Lung (tissue), 12 donors: ENCODE results near the gene DNAJC6. TPM values are rescaled to one million over a fixed set of nuclear protein-coding genes. Genes with fewer than 3 reads are reported as not detected.
A peak's percentile ranks its signal among the peaks of the same experiment; 100 is the strongest.

Source experiments
- ATAC-seq: fragments of 200-7000 bp; cut with Tn5 transposase; one replicate; pipeline ENCODE4 v1.9.1; 2020; ENCODE audit warnings: moderate number of reproducible peaks; ENCODE audit not compliant: insufficient read depth, low FRiP score
- DNase-seq, 3 donors: peaks; one replicate each; pipeline ENCODE4 v3.0.0-alpha.2; 2013 to 2017
- H3K27ac ChIP-seq, 2 donors: one replicate each; pipeline ENCODE4 v1.5.1; 2013; ENCODE audit warnings: mild to moderate bottlenecking in 2 of 2, moderate library complexity in 2 of 2, control low read depth in 1 of 2, inconsistent platforms in 1 of 2, low read depth in 1 of 2, low read length in 1 of 2
- H3K27me3 ChIP-seq, 3 donors: one replicate each; pipeline ENCODE4 v1.5.1; 2013; ENCODE audit warnings: low read length in 2 of 3; ENCODE audit not compliant: control insufficient read depth in 3 of 3, insufficient read depth in 3 of 3
- H3K36me3 ChIP-seq, 4 donors: one replicate each; pipeline ENCODE4 v1.5.1; 2013; ENCODE audit warnings: low read length in 4 of 4, mild to moderate bottlenecking in 1 of 4, moderate library complexity in 1 of 4; ENCODE audit not compliant: control insufficient read depth in 4 of 4, insufficient read depth in 4 of 4
- H3K4me1 ChIP-seq, 5 donors: one replicate each; pipeline ENCODE4 v1.5.1; 2013; ENCODE audit warnings: low read length in 5 of 5, mild to moderate bottlenecking in 2 of 5, moderate library complexity in 1 of 5; ENCODE audit not compliant: control insufficient read depth in 5 of 5, insufficient read depth in 5 of 5
- H3K4me3 ChIP-seq: one replicate; pipeline ENCODE4 v1.5.1; 2013; ENCODE audit warnings: mild to moderate bottlenecking, control low read depth, moderate library complexity
- H3K9ac ChIP-seq, 2 donors: one replicate each; pipeline ENCODE4 v1.5.1; 2013; ENCODE audit warnings: low read length in 2 of 2, control low read depth in 1 of 2; ENCODE audit not compliant: insufficient read depth in 1 of 2
- H3K9me3 ChIP-seq, 4 donors: one replicate each; pipeline ENCODE4 v1.5.1; 2013; ENCODE audit warnings: low read length in 3 of 4, mild to moderate bottlenecking in 1 of 4, moderate library complexity in 1 of 4; ENCODE audit not compliant: control insufficient read depth in 4 of 4, insufficient read depth in 3 of 4
- WGBS, 2 donors: extraction: QIAGEN DNeasy Blood & Tissue Kit; methylation state at CpG; one replicate each; pipeline ENCODE4 v1.1.7; 2013; 5-methylcytosine and 5-hydroxymethylcytosine counted together
- polyA plus RNA-seq, 2 donors: library from polyadenylated mRNA; stranded (reverse); fragments of 200-250 nt; gene quantifications; one replicate each; pipeline ENCODE4 v1.2.1, GENCODE V29; 2013
- total RNA-seq, 2 donors: library from RNA; depleted of rRNA in 1 of 2; stranded (reverse); fragments of >200 nt in 1 of 2; gene quantifications; one replicate each; pipeline ENCODE4 v1.2.1, GENCODE V29; 2014 to 2021
- TF ChIP-seq, protein P1 (sequence below): IDR thresholded peaks from 2 replicates; pipeline ENCODE4 v1.5.1; 2012; ENCODE audit warnings: mild to moderate bottlenecking; ENCODE audit errors: control extremely low read depth, extremely low read depth
- donor health status: control.
- donor health status: control.
- donor health status: Bipolar disorder and iron deficiency.
- donor health status: healthy.
- donor health status: DM: yes; HTN: yes; CAD: no.

Gene DNAJC6
- total and polyA plus RNA-seq, 4 donors = 0.96 to 5.0 (median 3.0) TPM

DNA sequence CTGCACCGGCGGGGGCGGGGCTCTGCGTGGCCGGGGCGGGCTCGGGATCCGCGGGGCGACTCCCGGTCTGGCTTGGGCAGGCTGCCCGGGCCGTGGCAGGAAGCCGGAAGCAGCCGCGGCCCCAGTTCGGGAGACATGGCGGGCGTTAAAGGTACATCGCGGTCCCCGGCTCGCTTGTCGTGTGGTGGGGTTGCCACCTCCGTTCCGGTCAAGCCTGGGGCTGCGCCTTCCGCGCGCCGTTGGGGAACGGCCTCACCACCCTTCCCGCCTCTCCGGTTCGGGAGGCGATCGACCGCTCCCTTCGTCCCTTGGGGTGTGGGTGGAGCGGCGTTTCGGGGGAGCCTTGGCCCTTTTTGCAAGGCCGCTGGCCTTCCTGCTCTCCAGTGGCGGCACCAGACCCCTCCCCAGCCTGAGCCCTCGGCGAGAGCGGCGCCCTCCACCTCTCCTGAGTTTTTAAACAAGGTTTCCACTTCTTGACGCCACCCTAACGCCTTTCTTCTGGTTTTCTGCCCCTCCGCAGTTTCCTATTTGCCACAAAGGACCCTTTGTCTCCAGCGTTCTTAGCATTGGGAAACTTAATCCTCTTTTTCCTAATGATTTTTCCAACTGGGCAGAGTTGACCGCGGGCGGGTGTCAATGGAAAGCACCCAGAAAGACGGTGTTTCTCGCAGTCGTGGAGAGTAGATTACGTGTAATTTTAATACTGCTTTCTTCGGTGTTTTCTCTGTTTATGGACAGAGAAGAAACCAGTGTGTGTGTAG, 111.4 kb downstream of the DNAJC6 start, which contains the start of the genes LEPR and LEPROT:
LEPR (plus strand) TSS at position 79 of the 761 bp plus-strand sequence. CDS start 144,898 bp downstream, outside the sequence.
LEPROT (plus strand) TSS at position 79 of the 761 bp plus-strand sequence; CDS start at position 136, 57 bp downstream.
- WGBS, 2 donors = 1% methylated on average over 38 to 60 of the region's 60 CpGs
- DNase-seq = peak in 1 of 3 donors; percentile 80
- no peaks in the 10 kb centered on the region for H3K27me3 ChIP-seq

DNA sequence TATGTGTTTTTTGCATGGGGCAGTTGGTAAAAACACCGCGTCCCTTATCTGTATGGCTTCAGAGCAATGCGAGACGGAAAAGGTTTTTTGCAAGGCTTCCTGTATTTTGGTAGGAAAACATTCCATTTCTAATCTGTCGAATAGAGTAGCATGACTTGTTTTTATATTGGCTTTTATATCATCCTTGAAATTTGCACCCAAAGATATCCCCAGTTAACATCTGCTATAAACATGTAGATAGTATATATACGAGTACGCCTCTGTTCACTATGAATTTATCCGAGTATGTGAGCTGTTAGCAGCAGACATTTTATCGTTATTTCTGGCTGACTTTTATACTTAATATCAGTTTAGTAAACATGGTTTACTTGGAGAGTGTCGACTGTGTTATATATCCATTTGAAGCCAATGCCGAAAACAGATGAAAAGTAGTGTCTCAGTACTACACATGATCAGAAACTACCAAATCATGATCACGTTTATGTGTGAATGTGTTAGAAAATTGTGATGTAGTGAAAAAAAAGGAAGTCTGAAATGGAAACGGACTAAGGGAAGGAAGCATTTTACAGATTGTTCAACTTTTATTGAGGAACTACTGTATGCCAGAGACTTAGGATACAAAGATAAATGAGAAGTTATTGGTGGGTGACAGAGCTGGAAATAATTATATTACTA, 112.1 kb downstream of the DNAJC6 start:
- 2 to 3% methylated on average over 13 of the region's 13 CpGs for WGBS, 2 donors
- ATAC-seq (no peak), DNase-seq (peak in 1 of 3 donors; percentile 70)
- TF ChIP-seq, protein P1, sequence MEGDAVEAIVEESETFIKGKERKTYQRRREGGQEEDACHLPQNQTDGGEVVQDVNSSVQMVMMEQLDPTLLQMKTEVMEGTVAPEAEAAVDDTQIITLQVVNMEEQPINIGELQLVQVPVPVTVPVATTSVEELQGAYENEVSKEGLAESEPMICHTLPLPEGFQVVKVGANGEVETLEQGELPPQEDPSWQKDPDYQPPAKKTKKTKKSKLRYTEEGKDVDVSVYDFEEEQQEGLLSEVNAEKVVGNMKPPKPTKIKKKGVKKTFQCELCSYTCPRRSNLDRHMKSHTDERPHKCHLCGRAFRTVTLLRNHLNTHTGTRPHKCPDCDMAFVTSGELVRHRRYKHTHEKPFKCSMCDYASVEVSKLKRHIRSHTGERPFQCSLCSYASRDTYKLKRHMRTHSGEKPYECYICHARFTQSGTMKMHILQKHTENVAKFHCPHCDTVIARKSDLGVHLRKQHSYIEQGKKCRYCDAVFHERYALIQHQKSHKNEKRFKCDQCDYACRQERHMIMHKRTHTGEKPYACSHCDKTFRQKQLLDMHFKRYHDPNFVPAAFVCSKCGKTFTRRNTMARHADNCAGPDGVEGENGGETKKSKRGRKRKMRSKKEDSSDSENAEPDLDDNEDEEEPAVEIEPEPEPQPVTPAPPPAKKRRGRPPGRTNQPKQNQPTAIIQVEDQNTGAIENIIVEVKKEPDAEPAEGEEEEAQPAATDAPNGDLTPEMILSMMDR = no peak
- peak overlapping the region; percentile 81 for H3K4me3 ChIP-seq
- peak overlapping the region; percentile 87 to 94 for H3K9ac ChIP-seq
- peaks cover 8 to 24% (median 11%) of the 10 kb centered on the region in 5 donors for H3K4me1 ChIP-seq
- H3K9me3 ChIP-seq = no peaks in the 10 kb centered on the region
- H3K36me3 ChIP-seq = peaks cover 7 to 15% (median 13%) of the 10 kb centered on the region in 4 donors
- no peaks in the 10 kb centered on the region for H3K27me3 ChIP-seq
- H3K27ac ChIP-seq = peak overlapping the region; percentile 98

More for the DNA sequence above, 111.4 kb downstream of the DNAJC6 start, which contains the start of the genes LEPR and LEPROT:
- ATAC-seq = no peak
- Histone ChIP-seq H3K9me3 (no peaks in the 10 kb centered on the region), H3K9ac (peak within 1 kb of the TSS; percentile 87 to 94), H3K4me3 (peak within 1 kb of the TSS; percentile 81), H3K36me3 (peaks cover 4 to 8% (median 7%) of the 10 kb centered on the region in 4 donors), H3K27ac (peak within 1 kb of the TSS; percentile 98), H3K4me1 (peaks cover 8 to 24% (median 11%) of the 10 kb centered on the region in 5 donors)
- TF ChIP-seq, protein P1 = no peak

DNA sequence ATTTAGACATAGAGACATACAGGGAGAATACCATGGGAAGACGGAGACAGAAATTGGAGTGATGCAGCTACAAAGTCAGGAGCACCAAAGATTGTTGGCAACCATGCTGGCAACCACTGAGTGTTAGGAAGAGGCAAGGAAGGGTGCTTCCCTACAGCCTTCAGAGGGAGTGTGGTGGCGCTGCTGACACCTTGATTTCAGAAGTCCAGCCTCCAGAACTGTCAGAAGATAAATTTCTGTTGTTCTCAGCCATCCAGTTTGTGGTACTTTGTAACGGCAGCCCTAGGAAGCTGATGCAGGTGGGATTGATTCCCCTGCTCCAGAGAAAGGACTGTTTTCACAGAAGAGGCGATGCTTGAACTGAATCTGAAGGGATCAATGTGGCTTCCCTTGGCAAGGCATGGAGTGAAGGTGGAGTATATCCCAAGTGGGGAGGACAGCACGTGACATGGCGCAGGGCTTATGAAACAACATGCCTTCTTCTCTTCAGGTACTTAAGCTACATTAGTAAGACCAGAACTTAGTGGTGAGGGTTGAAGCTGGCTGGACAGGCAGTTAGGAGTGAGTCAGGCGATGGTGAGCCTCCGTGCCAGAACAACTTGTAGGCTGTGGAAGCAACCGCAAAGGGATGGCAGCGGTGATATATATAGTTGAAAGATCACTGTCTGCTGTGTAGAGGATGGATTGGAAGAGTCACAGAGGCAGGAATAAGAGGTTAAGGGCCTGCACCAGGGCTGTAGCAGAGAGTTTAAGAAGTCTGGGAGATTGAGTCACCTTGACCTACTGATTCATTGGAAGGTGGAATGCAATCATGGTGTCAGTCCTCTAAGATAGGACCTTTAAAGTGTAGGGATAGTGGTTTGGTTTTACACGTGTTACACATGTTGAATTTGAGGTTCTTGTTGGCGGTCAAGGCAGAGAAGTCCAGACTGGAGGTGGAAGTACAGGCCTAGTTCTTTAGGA, 113.2 kb downstream of the DNAJC6 start:
- DNase-seq (no peak), ATAC-seq (no peak)
- peaks cover 8 to 24% (median 11%) of the 10 kb centered on the region in 5 donors for H3K4me1 ChIP-seq
- H3K36me3 ChIP-seq = peaks cover 11 to 22% (median 18%) of the 10 kb centered on the region in 4 donors
- TF ChIP-seq, protein P1 = no peak
- H3K9ac ChIP-seq = peak overlapping the region in 1 of 2 donors; percentile 87
- no peaks in the 10 kb centered on the region for H3K27me3 ChIP-seq
- no peaks in the 10 kb centered on the region for H3K9me3 ChIP-seq
- H3K27ac ChIP-seq = peak overlapping the region in 1 of 2 donors; percentile 66
- WGBS, 2 donors = 84 to 86% methylated on average over 12 of the region's 12 CpGs
- no peak overlapping the region for H3K4me3 ChIP-seq
